Glutamatergic neuron (in vitro differentiated cells): ENCODE results near the gene DAO. TPM values are rescaled to one million over a fixed set of nuclear protein-coding genes. Genes with fewer than 3 reads are reported as not detected.

ENCODE experiments used
- DNase-seq: peaks from one replicate; pipeline ENCODE4 v3.0.0; 2022
- H3K27ac Mint-ChIP-seq: one replicate; pipeline ENCODE4 v1.8.0; 2020; ENCODE audit warnings: mild to moderate bottlenecking, mixed read lengths, inconsistent platforms; ENCODE audit not compliant: unreplicated experiment
- H3K27me3 Mint-ChIP-seq: one replicate; pipeline ENCODE4 v1.8.0; 2020; ENCODE audit warnings: mild to moderate bottlenecking, moderate library complexity, mixed read lengths, inconsistent platforms; ENCODE audit not compliant: unreplicated experiment
- H3K36me3 Mint-ChIP-seq: one replicate; pipeline ENCODE4 v1.8.0; 2020; ENCODE audit warnings: mild to moderate bottlenecking, mixed read lengths, inconsistent platforms; ENCODE audit not compliant: unreplicated experiment
- H3K4me1 Mint-ChIP-seq: one replicate; pipeline ENCODE4 v1.8.0; 2020; ENCODE audit warnings: mild to moderate bottlenecking, low read depth, mixed read lengths, inconsistent platforms; ENCODE audit not compliant: unreplicated experiment
- H3K4me3 Mint-ChIP-seq: one replicate; pipeline ENCODE4 v1.8.0; 2020; ENCODE audit warnings: mild to moderate bottlenecking, mixed read lengths, inconsistent platforms; ENCODE audit not compliant: unreplicated experiment
- H3K9me3 Mint-ChIP-seq: one replicate; pipeline ENCODE4 v1.8.0; 2020; ENCODE audit warnings: mild to moderate bottlenecking, moderate library complexity, mixed read lengths, inconsistent platforms; ENCODE audit not compliant: unreplicated experiment
- CTCF ChIP-seq: fragments of 200-600 bp; sonication (generic); IDR thresholded peaks from one replicate; pipeline ENCODE4 v1.5.0; 2021; ENCODE audit not compliant: partially characterized antibody, unreplicated experiment
- total RNA-seq: library from RNA; stranded (reverse); fragmentation: NEBNext Ultra II Directional; extraction: Animal tissue kit (Norgen Biotek cat#: 25700); gene quantifications from one replicate; pipeline ENCODE4 v1.2.1, GENCODE V29; 2021; ENCODE audit not compliant: unreplicated experiment

The DAO gene
- total RNA-seq, 1 donor from 2014 or later: not detected

- Mint-ChIP-seq H3K4me3 (no peak overlapping the region), H3K27me3 (peaks cover 2% of the 10 kb centered on the region), H3K36me3 (no peaks in the 10 kb centered on the region), H3K9me3 (peaks cover 1% of the 10 kb centered on the region), H3K4me1 (no peaks in the 10 kb centered on the region), H3K27ac (no peak overlapping the region)
- no peak for DNase-seq
- no peak for TF ChIP-seq CTCF
Observed at GRCh38 chr12:108875682-108876361, 4.1 kb upstream of the DAO start.

GRCh38 chr12:108876550-108876949 lies 3.3 kb upstream of the DAO start:
- no peak overlapping the region for H3K4me3 Mint-ChIP-seq
- no peak for DNase-seq
- peaks cover 2% of the 10 kb centered on the region for H3K4me1 Mint-ChIP-seq
- H3K9me3 Mint-ChIP-seq: peaks cover 1% of the 10 kb centered on the region
- peaks cover 2% of the 10 kb centered on the region for H3K27me3 Mint-ChIP-seq
- no peak overlapping the region for H3K27ac Mint-ChIP-seq
- TF ChIP-seq CTCF: no peak
- H3K36me3 Mint-ChIP-seq: no peaks in the 10 kb centered on the region

GRCh38 chr12:108881953-108882352 lies 2.1 kb downstream of the DAO start:
- Mint-ChIP-seq H3K36me3 (no peaks in the 10 kb centered on the region), H3K4me1 (peaks cover 2% of the 10 kb centered on the region), H3K27me3 (peaks cover 2% of the 10 kb centered on the region), H3K9me3 (no peaks in the 10 kb centered on the region), H3K4me3 (no peak overlapping the region), H3K27ac (no peak overlapping the region)
- no peak for DNase-seq
- no peak for TF ChIP-seq CTCF

GRCh38 chr12:108884116-108885012 lies 4.5 kb downstream of the DAO start:
- Mint-ChIP-seq H3K27ac (no peak overlapping the region), H3K4me3 (no peak overlapping the region), H3K4me1 (peaks cover 2% of the 10 kb centered on the region), H3K36me3 (no peaks in the 10 kb centered on the region), H3K9me3 (no peaks in the 10 kb centered on the region), H3K27me3 (peaks cover 2% of the 10 kb centered on the region)
- peak; percentile 57 for DNase-seq
- TF ChIP-seq CTCF: peak; percentile 52
